Fibroblast of upper back skin (primary cell): Measurements from ENCODE around the gene MFN1.
"Not testable (repeated sequence)": the region's sequence is repeated elsewhere in the genome, so short reads cannot be mapped to it uniquely, and the experiment has no call there.

Experiments
- DNase-seq: peaks from one replicate; pipeline ENCODE4 v3.0.0-alpha.2; 2013

The MFN1 gene

GRCh38 chr3:179347345-179348194 is at the start of gene MFN1:
TSS of gene MFN1 (plus strand) at chr3:179347709. CDS start at chr3:179348852, 1,143 bp downstream.
- peak; percentile 96 for DNase-seq

- no peak for DNase-seq
Observed at GRCh38 chr3:179297971-179298725, 49.4 kb upstream of the MFN1 start.

DNA sequence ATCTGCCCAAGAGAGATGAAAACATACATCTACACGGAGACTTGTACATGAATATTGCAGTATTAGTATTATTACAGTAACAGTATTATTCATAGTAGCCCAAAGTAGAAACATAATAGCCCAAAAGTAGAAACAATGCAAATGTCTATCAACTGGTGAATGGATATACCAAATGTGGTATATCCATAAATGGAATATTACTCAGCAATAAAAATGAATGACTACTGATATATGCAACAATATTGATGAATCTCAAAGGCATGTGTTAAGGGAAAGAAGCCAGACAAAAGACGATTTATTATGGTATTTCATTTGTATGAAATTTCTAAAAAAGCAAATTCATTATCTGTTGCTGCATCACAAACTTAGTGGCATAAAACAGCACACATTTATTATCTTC is 48.2 kb upstream of the MFN1 start:
- no peak for DNase-seq

DNA sequence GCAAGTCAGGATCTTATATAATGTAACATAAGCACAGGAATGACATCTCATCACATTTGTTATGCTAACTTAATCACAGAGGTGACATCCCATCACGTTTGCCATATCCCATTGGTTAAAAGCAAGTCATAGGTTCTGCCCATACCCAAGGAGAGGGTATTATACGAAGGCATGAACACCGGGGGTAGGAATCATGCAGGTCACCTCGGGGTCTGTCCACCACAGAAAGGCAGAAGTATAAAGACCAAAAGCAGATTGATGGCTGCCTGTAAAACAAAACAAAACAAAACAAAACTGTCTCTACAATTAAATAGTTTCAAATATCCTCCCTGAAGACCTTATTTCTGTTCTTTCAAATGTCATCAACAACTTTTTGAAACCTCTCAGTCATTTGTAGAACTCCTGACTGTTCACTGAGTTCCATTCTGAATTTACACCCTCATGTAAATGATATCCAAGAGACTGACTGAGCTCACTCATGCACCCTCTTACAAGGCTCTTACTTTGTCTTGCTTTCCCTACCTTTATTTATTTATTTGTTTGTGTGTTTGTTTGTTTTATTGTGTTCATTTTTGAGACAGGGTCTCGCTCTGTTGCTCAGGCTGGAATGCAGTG is 47.4 kb upstream of the MFN1 start:
- no peak for DNase-seq

DNA sequence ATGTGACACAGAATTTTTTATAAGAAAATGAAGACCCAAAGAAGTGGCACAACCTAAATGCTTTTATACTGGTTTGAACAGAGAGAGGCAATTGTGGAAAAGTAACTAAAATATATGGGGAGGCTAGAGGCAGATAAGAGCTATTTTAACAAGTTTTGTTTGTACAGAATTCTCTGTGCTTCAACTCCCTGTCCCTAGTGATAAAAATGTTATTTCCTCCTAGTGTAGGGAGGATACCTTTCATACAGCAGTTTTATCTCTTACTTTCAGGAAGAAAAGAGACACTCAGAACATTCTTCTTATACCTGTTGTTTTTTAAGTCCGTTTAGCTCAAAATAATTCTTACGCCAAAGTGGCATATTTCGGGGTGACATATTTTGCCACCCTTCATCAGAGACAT is 45.9 kb upstream of the MFN1 start:
- no peak for DNase-seq

- DNase-seq = no peak
Observed at GRCh38 chr3:179302111-179302510, 45.4 kb upstream of the MFN1 start.

GRCh38 chr3:179304605-179305004 is 42.9 kb upstream of the MFN1 start:
- no peak for DNase-seq

- not testable (repeated sequence) for DNase-seq
Observed at GRCh38 chr3:179307362-179307761, 40.1 kb upstream of the MFN1 start.

DNA sequence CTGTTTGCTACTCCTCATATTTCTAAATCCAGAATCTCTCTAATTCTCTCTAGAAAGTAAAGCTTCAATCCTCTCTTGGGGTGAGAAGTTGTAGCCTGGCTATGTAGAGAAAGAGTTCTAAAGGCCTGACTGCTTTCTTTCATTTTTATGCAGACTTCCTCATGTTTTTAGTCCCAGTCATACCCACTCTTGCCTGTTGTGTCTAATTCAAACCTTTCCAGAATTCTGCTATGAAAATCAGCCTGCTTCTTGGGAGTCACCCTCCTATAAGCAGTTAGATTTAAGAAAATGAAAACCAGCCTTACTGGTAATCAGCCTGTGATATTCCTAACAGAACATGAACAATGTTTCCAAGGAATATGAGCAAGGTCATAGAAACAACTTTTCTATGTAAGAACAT is 39.5 kb upstream of the MFN1 start:
- DNase-seq = peak; percentile 11

- no peak for DNase-seq
Observed at GRCh38 chr3:179309225-179310078, 38.1 kb upstream of the MFN1 start.

- DNase-seq = no peak
Observed at GRCh38 chr3:179318876-179319275, 28.6 kb upstream of the MFN1 start.

DNA sequence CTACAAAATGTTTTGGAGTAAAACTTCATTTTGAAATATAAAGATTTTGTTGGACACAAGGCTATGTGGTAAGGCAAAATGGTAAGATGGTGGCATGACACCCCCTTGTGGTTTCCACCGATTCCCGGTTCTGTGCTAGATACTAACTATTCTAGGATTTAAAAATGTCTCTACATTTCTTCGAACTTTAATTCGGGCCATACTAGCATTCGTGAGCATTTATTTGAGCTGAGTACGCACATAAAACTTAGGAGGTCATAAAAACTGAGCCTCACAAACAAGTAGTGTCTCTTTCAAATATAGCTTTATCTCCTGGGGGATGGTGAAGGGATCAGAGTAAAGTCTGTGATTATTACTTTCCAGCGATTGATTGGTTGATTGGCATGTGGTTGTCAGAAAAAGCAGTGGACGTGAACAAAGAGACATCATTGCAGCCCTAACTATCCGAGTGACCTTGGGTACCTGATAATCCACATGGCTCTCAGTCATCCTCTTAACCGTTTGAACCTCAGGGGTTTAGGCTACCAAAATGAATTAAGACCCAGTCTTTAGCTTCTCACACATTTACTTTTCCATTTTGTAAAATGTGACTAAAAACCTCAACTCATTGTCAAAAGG is 25.7 kb upstream of the MFN1 start:
- DNase-seq = peak; percentile 51

DNA sequence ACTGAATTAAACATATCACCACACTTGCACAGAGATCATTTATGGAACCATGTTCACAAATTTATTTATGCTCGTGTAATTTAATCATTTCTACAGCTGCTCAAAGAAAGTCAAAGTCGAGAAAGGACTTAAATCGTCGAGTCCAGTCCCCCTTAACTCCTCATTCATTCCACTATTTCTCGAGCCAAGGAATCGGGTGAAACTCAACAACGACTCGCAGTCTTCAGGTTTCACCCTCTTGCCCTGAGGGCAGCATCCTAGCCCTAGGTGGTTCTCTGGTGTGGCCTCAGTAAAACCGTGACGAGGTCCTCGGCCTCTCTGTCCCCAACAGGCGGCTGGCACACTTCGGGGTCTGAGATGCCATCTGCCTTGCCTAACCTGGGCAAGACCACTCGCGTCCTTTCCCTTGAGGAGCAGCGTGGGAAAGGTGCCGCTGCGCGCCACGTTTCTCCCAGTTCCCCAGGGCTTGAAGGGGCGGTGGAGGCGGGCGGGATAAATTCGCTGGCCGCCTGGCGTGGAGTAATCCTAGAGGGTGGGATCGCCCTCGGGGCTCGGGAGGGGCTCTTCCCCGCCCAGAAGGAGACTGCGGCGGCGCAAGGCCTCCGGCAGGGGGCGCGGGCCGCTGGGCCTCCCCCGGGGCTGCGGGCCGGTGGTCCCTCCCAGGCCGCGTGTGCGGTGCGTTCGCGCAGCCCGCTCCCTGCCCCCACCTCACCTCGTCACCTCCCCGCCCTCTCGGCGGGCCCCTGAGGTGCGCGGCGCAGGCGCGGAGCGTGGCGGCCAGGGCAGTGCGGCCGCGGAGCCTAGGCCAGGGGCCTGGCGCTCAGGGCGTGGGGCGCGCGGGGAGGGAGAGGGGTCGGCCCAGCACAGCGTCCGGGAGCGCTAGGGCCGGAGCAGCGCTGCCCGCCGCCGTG is 25.0 kb upstream of the MFN1 start, which contains the start of gene ZNF639:
TSS of gene ZNF639 (plus strand) at position 746 of the 911 bp plus-strand sequence. CDS start 5,263 bp downstream, outside the sequence.
- peak; percentile 89 for DNase-seq

DNA sequence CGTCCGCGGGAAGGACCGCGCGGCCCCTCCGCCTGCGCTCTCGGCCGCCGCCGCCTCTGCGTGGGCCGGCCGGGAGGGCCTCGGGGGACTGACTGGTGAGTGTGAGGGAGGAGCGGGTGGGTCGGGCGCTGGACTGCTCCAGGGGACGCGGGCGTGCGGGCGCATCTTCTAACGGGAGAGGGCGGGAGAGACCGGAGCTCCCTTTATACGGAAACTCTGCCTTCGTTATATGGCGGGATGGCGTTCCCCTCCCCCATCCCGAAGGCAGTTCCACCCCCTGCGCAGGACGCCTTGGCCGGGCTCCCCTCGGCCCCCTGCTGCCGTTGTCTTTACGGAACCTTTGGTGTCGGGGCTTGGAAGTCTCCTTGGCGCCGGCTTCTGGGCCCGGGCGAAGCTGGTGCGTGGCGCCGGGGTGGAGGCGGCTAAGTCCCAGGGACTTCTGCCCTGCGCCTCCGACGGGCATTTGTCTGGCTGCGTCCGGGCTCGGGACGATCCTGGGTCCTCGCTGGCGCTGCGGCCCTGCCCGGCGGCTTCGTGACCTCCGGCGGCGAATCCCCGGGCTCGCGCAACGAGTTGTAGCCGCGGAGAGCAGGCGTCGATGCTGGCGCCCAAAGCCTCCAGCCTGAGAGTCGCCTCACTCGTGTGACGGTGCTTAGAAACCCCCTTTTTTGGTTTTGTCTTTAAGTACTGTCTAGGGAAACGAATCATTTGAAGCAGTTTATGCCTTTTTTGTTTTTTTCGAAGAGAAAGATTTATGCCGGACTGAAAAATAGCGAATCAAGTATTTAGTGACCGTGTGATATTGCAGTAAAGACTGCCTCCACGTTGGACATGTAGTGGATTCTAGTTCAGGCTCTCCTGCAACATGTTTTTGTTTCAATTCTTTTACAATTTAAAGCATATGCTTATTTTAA is 24.1 kb upstream of the MFN1 start:
- peak; percentile 69 for DNase-seq

GRCh38 chr3:179324270-179324754 is 23.2 kb upstream of the MFN1 start:
- DNase-seq = peak; percentile 24

DNA sequence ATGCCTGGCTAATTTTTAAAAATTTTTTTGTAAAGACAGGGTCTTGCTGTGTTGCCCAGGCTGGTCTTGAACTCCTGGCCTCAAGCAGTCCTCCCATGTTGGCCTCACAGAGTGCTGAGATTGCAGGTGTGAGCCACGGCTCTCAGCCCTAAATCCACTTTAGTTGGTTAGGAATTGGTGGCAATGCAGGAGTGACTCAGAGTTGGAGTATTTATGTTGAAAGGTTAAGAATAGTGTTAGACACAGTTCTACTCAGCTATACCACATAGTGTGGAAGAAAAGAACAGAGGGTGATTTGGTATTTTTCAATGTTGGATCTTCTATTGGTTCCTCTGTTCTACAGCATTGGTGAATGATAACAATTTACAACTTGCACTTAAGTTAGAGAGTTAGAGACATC is 17.1 kb upstream of the MFN1 start:
- DNase-seq = peak; percentile 18

GRCh38 chr3:179332240-179332639 is 15.3 kb upstream of the MFN1 start:
- DNase-seq = no peak

DNA sequence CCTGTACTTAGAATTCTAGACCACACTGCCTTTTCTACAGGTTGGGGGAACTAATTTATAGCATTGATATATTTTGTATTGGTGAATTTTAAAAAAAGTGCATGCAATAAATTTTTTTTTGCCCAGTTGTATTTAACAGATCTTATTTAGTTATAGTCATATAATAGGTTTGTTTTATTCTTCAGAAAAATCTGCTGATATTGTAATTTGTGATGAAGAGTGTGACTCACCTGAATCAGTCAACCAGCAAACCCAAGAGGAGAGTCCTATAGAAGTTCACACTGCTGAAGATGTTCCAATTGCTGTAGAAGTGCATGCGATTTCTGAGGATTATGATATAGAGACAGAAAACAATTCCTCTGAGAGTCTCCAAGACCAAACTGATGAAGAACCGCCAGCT is 14.4 kb upstream of the MFN1 start:
- DNase-seq = no peak

GRCh38 chr3:179336345-179336929 is 11.1 kb upstream of the MFN1 start:
- no peak for DNase-seq
